Measurements from ENCODE around the gene GLMN.

The GLMN gene
- total RNA-seq = 9.2 to 16.2 (median 12.0) reads per million in 4 donors

GRCh38 chr1:92298573-92299476 lies at the start of gene GLMN, which contains the start of gene RPAP2:
GLMN (minus strand) TSS chr1:92298987; CDS start chr1:92297999, 988 bp downstream.
RPAP2 (plus strand) TSS chr1:92299059; CDS start chr1:92299074, 15 bp downstream.
- peak; percentile 52 to 93 (median 58) for DNase-seq

DNA sequence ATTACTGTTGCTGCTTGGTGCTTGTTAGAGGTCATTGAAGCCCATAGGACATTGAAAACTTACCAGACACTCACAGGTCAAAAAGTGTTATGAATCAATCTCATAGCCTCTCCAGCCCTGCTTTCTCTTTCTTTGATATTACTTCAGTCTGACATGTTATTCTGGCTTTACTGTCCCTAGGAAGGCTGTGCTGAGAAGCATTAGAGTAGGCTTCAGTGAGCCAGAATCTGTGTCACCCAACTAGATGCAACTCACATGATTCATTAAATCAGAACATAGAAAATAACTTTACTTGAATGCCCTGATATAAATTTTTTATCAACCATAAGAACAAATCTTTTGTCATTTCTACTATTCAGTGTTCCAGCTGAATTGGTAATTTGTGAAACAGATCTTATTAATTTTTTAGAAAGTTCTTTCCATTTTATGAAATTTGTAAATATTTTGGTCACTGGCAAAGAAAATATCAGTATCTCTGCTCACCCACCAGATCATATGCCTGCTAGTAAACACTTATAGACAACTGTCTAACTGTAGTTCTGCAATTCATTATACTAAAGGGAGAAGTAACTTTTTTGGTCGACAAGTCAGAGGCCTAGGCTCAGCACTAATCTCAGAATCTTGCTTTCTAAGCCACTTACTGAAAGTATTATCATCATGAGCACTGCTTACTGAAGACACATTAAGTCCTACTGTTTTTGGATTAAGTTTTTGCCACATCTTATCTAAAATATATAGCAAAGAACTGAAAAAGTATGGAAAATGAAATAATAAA lies 48.3 kb upstream of the GLMN start:
- DNase-seq = no peak

GRCh38 chr1:92343061-92343460 lies 44.3 kb upstream of the GLMN start:
- DNase-seq = no peak

DNA sequence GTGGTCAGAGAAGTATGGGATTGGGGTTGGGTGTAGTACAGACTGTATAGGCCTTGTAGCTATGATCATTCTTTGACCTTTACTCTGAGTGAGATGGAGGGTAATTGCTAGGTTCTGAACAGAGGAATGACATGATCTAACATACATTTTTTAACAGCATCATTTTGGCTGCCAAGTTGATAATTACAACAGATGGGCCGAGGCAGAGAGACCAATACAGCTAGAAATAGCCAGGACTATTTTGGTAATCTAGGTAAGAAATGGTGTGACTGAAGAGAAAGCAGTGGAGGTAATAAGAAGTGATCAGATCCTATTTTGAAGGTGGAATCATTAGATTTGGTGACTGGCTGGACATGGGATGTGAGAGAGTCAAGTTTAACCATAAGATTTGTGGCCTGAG lies 43.6 kb upstream of the GLMN start:
- DNase-seq = no peak

GRCh38 chr1:92340154-92340553 lies 41.4 kb upstream of the GLMN start:
- DNase-seq = no peak

DNA sequence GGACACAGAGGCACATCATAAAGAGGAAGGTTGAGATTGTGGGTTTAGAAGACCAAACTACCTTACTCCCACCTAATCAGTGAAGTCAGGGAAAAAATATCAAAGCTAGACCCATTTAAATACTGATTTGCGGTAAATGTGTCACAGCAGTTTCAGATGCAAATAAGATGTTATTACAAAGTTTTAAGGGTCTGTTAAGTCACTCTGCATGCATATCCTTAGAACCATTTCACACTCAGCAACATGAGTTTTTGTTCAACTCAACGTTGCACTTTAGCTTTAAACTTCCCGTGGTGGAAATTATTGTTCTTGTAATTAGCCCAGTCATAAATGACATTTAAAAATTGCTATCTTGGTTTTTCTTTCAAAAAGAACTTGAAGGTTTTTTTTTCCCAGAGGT lies 34.9 kb upstream of the GLMN start:
- DNase-seq = no peak

DNA sequence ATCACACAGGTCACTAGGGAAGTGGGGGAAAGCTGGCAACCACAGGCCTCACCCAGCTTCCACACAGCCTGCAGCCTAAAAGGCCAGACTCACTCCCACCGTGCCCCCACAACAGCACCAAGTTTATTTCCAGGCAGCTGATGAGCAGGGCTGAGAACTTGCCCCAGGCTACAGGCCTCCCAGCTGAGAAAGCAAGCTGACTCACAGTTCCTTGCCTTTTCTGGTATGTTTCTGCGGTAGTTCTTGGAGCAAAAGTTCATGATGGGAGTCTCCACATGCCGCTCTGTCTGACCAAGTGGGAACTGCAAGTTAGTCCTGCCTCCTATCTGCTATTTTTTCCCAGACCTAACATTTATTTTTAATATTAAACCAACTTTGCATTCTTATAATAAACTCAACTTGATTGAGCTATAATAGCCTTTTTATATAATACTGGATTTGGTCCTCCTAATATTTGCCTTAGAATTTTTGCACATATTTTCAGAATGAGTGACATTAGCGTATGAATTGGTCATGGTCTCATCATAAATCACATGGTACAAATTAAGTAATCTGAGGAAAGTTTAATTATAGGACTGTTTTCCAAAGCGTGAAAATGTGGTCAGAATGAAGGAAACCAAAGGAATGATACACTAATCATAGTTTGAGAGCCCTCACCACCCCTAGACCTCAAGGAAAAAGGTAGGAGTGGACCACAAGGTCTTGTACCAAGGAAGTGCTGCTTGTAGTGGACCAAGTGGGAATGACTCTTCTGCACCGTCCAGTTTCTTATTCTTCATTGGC lies 30.8 kb upstream of the GLMN start:
- DNase-seq = no peak

- no peak for DNase-seq
Observed at GRCh38 chr1:92327794-92328193, 29.0 kb upstream of the GLMN start.

DNA sequence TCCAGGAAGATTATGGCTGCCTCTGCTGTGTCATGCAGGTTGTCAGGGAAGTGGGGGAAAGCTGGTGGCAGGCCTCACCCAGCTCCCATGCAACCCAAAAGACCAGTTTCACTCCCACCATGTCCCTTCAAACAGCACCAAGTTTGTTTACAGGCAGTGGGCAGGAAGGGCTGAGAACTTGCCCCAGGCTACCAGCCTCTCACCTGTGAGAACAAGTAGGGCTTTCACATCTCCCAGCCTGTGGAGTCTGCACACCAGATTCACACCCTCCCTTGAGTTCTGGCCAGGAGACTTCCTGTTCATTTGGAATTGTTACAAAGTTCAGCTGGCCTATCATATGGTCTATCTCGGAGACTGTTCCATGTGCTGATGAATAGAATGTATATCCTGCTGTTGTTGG lies 27.9 kb upstream of the GLMN start:
- DNase-seq = no peak

GRCh38 chr1:92324784-92325183 lies 26.0 kb upstream of the GLMN start:
- DNase-seq = no peak

DNA sequence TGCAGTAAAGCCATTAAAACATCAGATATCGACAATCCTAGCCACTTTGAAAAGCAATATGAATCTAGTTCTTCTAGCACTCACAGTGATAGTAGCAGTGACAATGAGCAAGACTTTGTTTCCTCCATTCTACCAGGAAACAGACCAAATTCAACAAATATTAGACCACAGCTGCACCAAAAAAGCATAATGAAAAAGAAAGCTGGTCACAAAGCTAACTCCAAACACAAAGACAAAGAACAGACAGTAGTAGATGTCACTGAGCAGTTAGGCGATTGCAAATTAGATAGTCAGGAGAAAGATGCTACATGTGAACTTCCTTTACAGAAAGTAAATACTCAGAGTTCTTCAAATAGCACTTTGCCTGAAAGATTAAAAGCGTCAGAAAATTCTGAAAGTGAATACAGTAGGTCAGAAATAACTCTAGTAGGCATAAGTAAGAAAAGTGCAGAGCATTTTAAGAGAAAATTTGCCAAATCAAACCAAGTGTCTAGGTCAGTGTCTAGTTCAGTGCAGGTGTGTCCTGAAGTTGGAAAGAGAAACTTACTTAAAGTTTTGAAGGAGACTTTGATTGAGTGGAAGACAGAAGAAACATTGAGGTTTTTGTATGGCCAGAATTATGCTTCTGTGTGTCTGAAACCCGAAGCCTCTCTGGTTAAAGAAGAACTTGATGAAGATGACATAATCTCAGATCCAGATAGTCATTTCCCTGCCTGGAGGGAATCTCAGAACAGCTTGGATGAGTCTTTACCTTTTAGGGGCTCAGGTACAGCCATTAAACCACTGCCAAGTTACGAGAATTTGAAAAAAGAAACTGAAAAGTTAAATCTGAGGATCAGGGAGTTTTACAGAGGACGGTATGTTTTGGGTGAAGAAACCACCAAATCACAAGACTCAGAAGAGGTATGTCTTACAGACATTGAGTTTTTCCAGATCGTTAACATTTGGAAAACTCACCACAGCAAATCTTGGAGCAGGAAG lies 25.0 kb upstream of the GLMN start:
- DNase-seq = peak in 1 of 5 donors; percentile 82

DNA sequence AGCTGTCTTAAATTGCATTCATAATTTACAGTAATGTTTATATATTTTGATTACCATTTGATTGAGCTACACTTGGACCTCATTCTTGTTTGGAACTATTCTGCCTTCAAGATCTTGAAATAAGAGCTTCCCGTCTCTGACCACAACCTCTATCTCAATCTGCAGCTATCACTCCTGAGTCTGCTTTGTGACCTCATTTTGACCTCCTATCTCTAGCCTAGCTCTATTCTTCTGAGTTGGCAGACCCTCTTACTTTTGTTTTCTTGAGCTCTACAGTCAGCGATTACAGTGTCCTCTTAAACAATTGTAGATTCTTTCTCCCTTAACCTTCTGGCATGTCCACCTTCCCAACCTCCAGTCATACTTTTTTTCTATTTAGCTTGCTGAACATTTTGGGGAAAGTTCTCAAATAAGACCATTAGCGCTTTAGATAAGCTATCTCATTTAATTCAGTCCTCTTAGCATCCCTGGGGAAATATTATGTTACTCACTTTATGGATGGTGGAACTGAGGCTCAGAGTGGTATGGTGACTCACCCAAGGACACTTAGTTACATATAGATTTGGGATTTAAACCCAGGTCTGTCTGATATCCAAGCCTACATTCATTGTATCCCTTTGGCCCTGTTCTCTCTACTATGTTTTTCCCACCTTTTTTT lies 19.2 kb upstream of the GLMN start:
- peak in 1 of 5 donors; percentile 64 for DNase-seq

DNA sequence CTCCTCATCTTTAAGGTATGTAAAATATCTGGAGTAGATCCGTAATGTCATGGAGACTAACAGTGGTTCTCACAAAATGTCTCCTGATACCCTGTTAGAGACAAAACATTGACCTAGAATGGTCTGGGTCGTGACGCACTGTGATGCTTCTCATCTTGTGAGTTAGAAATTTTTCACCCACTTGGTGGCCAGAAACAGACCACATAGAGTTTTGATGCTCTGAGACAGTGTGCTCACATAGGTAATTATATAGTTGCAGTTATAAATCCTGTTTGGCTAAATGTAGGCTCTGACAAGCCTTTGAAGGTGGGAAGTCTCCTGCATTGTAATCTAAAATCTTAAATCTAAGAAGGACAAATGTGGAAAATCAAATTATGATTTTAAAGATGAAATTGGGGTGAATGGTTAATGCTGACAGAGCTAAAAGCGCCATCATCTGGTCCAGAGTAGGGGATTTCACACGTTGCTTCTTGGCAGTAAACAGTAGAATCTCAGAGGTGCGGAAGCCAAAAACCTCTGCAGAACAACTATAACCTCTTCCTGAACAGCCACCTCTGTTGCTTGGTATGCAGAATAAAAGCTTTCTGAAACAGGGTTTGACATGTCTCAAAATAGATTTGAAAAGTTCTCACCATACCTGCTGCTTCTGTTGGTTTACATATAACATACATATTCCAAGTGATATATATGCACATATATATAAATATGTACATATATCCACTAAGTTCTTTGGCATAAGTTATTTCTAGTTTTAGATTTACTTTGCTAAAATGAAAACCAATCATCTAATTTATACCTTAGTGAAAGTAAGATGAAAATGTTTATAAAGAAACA lies 17.2 kb upstream of the GLMN start:
- DNase-seq = peak in 4 of 5 donors; percentile 13 to 81 (median 19)

GRCh38 chr1:92314024-92314423 lies 15.2 kb upstream of the GLMN start:
- DNase-seq = peak in 1 of 5 donors; percentile 67

DNA sequence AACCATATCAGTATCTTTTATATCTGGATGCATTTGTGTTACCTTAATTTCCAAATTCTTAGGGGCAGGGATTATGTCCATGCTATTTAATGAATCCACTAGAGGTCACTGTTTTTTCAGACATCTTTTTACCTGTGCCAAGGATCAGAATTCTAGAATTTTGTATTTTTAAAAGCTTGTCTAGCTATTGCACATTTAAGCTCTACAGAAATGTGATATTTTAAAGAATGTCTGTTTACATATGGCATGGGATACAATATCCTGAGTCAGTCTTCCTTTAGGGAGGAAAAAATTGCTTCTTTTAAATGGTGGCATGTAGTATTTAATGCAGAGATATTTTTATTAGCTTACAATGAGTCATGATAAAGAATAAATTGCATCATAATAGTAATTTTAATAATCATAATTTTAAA lies 11.4 kb upstream of the GLMN start:
- DNase-seq = peak in 1 of 5 donors; percentile 50

DNA sequence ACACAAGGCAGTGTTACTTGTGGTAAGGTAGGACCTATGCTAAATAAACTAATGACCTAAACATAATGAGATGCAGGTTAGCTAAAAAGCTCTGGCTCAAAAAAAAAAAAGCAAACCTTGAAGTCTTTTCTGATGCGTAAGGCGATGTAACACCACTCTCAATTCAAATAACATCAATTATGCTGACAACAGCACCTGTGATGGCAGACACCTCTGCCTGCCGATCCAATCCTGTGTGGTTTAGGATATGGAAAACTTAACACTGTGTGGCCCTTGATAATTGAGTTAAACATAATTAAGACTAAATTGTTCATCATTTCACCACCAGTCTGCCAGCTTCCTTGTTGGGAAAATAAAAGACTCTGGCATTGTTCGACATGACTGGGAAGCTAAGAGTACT lies 9.2 kb upstream of the GLMN start:
- DNase-seq = no peak

GRCh38 chr1:92306020-92306419 lies 7.2 kb upstream of the GLMN start:
- DNase-seq = no peak

DNA sequence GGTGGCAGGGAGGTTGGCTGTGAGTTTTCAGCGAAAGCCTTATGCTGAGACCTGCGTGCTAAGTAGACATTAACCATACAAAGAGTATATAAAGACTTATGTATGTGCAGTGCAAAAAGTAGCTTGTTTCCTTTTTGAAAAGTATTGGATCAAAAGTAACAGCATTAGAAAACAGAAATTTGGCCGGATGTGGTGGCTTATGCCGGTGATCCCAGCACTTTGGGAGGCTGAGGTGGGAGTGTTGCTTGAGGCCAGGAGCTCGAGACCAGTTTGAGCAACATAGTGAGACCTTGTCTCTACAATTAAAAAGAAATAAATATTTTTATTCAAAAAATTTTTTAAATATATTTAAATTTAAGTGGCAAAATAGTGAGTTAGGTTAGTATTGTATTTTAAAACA lies 2.2 kb upstream of the GLMN start:
- no peak for DNase-seq

- no peak for DNase-seq
Observed at GRCh38 chr1:92299477-92300150, 827 bp upstream of the GLMN start.

GRCh38 chr1:92298213-92298572 lies 594 bp downstream of the GLMN start:
- DNase-seq = no peak

All from T-helper 1 cell (primary cell).